Liver (tissue), 3 donors: ENCODE measurements around the gene VASH1.

Experiments
- ATF3 ChIP-seq: IDR thresholded peaks from 2 replicates; pipeline ENCODE4 v1.6.1; 2016; ENCODE audit warnings: antibody characterized with exemption
- CTCF ChIP-seq: fragments of 150-350 bp; IDR thresholded peaks from 2 replicates; pipeline ENCODE4 v1.5.1; 2017; ENCODE audit warnings: improper control_type of control experiment, low read depth, low read length; ENCODE audit not compliant: missing input control
- EGR1 ChIP-seq, 2 donors: IDR thresholded peaks; 2 replicates each; pipeline ENCODE4 v1.6.1; 2016 to 2018; ENCODE audit warnings: antibody characterized with exemption in 2 of 2, low read depth in 2 of 2
- FOXA1 ChIP-seq: IDR thresholded peaks from 2 replicates; pipeline ENCODE4 v1.6.1; 2016; ENCODE audit warnings: antibody characterized with exemption
- GABPA ChIP-seq, 2 donors: IDR thresholded peaks in 1 of 2; conservative IDR thresholded peaks in 1 of 2; 2 replicates each; pipeline ENCODE4 v1.6.1; 2016; ENCODE audit warnings: antibody characterized with exemption in 2 of 2, mild to moderate bottlenecking in 1 of 2, moderate library complexity in 1 of 2
- JUND ChIP-seq, 2 donors: IDR thresholded peaks; 2 replicates each; pipeline ENCODE4 v1.6.1; 2016; ENCODE audit warnings: antibody characterized with exemption in 2 of 2
- MAX ChIP-seq: IDR thresholded peaks from 2 replicates; pipeline ENCODE4 v1.6.1; 2016; ENCODE audit warnings: antibody characterized with exemption
- RAD21 ChIP-seq, 2 donors: IDR thresholded peaks; 2 replicates each; pipeline ENCODE4 v1.6.1; 2016; ENCODE audit warnings: antibody characterized with exemption in 2 of 2, mild to moderate bottlenecking in 2 of 2
- REST ChIP-seq: IDR thresholded peaks from 2 replicates; pipeline ENCODE4 v1.6.1; 2016; ENCODE audit warnings: antibody characterized with exemption, mild to moderate bottlenecking
- SP1 ChIP-seq: IDR thresholded peaks from 2 replicates; pipeline ENCODE4 v1.6.1; 2018; ENCODE audit warnings: antibody characterized with exemption, mild to moderate bottlenecking
- TAF1 ChIP-seq: conservative IDR thresholded peaks from 2 replicates; pipeline ENCODE4 v1.6.1; 2016; ENCODE audit warnings: antibody characterized with exemption, mild to moderate bottlenecking
- YY1 ChIP-seq: IDR thresholded peaks from 2 replicates; pipeline ENCODE4 v1.6.1; 2016; ENCODE audit warnings: antibody characterized with exemption, mild to moderate bottlenecking
- donor health status: healthy.
- donor health status: healthy.

GRCh38 chr14:76770521-76771436 lies 9.5 kb downstream of the VASH1 start:
- TF ChIP-seq TAF1 (no peak), MAX (no peak), ATF3 (no peak), CTCF (no peak), SP1 (no peak), RAD21 (IDR thresholded peaks at IDR 0.05) (no peak), JUND (IDR thresholded peaks at IDR 0.05) (no peak), FOXA1 (no peak), REST (no peak), YY1 (no peak), GABPA (IDR thresholded peaks at IDR 0.05 in 1 of 2, conservative IDR thresholded peaks at IDR 0.05 in 1 of 2) (no peak), EGR1 (IDR thresholded peaks at IDR 0.05; ENCODE audit: low read depth in 2 of 2) (no peak)
